NCI-H146 treated with DMSO at 0.1 percent for 48 hours (cell line): ENCODE data around the gene XAGE3.
"Not testable (repeated sequence)": the region's sequence is repeated elsewhere in the genome, so short reads cannot be mapped to it uniquely, and the experiment has no call there.

ENCODE experiments used
- DNase-seq: peaks from one replicate; lab custom pipeline; 2025; ENCODE audit not compliant: unreplicated experiment; lab: John Stamatoyannopoulos, UW

Gene XAGE3

DNA sequence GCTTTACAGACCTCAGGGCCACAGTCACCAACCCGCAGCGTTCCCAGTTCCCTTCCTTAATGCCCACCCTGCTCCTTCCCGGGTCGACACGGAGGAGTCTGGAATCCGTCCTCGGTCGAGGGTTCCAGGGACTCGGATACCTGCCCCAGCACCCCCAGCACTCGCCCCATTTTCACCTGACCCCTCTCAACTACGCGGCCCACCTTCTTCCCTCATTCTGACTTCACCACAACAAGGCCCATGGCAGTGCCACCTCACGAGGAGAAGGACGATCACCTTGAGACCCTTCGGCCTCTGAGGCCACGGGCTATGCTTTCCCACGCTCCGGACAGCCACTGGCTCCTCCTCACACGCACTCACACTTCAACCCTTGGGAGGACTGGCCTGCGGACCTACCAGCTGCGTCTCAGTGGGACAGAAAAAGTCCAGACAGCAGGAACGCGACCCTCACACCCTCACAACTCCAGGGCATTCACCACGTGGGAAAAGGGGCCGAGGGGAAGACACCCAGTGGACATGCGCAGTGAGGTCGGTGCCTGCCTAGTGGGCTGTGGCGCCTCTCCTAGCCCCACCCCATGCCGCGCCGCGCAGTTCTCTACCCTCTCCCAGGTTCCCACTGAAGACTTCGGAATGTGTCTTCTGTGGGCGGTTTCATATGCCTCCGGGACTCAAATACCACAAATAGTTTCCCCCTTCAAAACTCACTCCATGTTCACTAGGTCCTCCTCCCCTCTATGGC is at the start of gene XAGE3:
TSS of gene XAGE3 (minus strand) at position 474 of the 739 bp plus-strand sequence. CDS start 950 bp downstream, outside the sequence.
- no peak for DNase-seq

DNA sequence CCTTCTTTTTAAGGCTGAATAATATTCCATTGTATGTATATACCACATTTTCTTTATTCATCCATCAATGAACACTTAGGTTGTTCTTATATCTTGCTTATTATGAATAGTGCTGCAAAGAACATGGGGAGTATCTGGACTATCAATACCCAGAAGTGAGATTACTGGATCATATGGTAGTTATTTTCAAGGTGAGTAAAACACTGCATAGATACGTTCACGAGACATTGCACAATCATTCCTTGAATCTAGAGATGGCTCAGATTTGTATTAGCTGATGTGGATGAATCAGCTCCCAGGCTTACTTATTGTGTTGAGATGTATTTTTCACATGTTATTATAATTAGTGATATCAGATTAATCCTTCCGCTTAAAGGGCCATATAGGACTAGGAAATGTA is 46.8 kb upstream of the XAGE3 start:
- not testable (repeated sequence) for DNase-seq

DNA sequence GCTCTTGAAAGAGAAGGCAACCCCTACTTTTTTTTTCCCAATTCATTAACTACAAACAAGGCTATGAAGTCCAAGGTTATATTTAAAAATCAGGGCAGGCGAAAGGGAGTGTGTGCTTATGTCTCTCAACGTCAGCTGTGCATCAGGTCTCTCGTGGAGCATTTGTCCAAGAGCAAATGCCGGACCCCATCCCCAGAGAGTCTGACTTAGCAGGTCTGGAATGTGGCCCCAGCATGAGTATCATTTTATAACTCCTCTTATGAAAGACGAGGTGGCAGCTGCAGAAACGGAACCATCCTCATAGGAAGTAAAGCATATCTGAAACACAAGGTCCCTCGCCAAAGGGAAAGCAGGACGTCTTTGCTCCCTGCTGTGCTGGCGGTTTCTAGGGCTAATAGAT is 45.8 kb upstream of the XAGE3 start:
- not testable (repeated sequence) for DNase-seq

DNA sequence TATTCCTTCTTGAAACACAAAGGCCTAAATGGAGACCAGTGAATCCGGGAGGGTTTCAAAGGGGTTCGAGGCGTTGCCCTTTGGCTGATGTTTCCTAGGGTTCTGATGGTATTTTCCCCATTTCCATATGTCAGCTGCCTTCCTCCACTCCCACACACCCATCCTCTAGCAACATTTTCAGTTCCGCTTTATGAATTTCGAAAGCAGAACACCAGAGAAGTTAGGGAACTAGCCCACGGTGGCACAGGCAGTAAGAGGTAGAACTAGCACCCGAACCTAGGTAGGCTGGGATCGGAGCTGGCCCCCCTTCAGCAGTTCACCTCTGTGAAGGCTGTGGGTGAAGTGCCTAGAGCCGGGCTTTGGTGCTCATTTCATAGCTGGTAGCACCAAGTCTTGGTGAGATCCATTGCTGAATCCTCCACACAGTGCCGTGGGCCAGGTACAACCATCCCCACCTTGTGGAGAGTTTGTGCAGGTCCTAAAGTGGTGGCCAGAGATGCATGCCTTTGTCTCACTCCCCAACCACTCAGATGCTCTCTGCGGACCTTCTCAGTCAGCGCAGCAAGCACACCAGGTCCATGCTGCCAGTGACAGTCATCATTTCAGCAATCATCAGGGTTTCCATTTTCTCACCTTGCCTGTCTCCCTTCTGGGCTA is 41.6 kb upstream of the XAGE3 start:
- DNase-seq: not testable (repeated sequence)

GRCh38 chrX:52907900-52908299 is 40.0 kb upstream of the XAGE3 start:
- DNase-seq: not testable (repeated sequence)

DNA sequence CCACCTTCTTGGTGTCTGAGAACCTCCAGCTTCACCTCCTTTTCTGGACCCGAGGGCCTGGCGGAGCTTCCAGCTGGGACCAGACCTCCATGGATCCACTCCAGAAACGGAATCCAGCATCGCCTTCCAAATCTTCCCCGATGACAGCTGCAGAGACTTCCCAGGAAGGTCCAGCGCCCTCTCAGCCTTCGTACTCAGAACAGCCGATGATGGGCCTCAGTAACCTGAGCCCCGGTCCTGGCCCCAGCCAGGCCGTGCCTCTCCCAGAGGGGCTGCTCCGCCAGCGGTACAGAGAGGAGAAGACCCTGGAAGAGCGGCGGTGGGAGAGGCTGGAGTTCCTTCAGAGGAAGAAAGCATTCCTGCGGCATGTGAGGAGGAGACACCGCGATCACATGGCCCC is 39.3 kb upstream of the XAGE3 start:
- DNase-seq: not testable (repeated sequence)

- DNase-seq: not testable (repeated sequence)
Observed at GRCh38 chrX:52906072-52906471, 38.2 kb upstream of the XAGE3 start.

GRCh38 chrX:52905531-52905930 is 37.6 kb upstream of the XAGE3 start:
- DNase-seq: not testable (repeated sequence)

- not testable (repeated sequence) for DNase-seq
Observed at GRCh38 chrX:52896855-52897709, 29.2 kb upstream of the XAGE3 start, which contains the start of gene FAM156B. Gene FAM156B, plus strand, starts transcription at chrX:52897330. Its CDS starts 9,896 bp downstream, at chrX:52907226.

DNA sequence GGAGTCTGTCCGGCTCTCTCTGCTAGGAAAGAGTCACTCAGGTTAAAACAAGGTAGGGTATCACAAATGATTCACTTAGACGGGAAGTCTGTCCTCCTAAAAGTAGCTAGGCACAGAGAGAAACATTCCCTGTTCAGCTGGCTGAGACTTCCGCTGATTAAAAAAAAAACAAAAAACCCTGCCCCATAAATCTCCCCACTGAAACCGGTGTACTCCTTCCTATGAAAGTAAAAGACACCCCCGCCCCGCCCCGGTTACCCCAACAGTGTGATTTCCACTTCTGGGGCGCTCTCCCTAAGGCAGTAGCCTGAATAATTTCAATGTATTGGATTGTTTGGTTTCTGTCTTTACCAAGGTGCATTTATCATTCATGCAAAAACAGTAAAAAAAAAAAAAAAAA is 28.6 kb upstream of the XAGE3 start:
- not testable (repeated sequence) for DNase-seq

DNA sequence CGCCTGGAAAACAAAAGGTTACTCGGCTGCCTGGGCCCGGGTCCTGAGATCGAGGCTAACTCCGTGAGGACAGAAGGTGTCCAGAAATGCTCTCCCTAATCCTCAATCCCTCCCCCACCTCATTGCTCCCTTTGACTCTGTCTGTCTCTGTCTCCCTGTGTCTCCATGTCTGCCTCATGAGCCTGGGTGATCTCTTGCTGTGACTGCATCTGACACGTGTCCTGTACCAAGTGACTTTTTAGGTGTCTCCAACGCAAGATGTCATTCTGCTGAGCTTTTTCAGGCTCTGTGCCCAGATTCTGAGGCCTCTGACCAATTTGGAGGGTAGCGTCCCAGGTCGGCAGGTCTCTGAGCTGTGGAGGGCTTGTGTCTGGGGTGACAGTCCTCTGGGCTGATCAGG is 20.2 kb upstream of the XAGE3 start:
- not testable (repeated sequence) for DNase-seq

DNA sequence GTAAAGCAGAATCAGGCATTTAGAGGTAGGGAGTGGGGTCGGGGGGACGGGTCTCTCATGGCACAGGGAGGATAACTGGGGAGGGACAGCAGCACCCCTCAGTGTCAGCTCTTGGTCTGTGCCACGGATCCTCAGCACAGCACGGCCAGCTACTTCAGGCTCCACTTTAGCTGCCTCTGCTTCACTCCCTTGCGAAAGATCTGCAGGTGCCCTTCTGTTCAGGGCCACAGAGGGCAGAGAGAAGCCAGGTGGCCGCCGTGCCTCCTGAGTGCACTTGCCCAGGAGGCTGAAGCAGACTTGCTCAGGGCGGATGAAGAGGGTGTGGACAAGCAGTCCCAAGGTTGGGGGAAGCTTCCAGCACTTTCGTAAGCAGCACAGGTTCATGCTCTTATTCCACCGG is 19.6 kb upstream of the XAGE3 start:
- not testable (repeated sequence) for DNase-seq

DNA sequence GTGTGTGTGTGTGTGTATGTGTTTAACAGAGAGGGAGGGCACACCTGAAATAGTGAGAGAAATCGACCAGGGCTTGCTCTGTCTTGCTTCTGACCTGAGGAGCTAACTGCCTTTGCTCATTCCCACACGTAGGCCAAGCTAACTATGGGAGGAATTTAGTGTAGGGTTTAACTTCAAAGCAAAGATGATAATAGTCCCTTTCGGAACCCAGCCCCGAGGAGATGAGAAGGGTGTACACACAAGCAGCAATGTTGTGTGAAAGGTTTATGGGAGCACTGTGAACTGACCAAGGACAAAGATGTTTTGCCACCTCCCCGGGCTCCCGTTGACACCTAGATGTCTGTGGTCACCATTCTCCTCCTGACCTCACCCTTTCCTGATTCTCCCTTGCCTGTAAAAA is 8.5 kb upstream of the XAGE3 start:
- DNase-seq: not testable (repeated sequence)

DNA sequence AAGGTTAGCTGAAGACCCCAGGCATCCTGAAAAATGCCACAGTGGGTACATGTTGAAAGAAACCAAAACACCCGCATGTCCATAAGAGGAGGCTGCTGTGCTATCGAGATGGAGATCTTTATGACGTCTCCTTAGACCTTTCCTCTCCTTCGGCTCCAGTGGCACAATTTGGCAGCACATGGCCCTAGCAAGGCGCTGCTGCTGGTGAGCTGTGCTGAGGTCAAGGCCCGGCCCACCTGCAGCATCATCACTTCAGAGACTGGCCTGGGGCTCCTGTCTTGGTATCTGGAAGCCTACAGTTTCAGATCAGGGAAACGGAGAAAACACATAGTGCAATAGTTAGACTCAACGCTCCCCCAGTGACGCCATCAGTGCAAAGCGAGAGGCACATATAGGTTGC is 7.6 kb upstream of the XAGE3 start:
- not testable (repeated sequence) for DNase-seq

DNA sequence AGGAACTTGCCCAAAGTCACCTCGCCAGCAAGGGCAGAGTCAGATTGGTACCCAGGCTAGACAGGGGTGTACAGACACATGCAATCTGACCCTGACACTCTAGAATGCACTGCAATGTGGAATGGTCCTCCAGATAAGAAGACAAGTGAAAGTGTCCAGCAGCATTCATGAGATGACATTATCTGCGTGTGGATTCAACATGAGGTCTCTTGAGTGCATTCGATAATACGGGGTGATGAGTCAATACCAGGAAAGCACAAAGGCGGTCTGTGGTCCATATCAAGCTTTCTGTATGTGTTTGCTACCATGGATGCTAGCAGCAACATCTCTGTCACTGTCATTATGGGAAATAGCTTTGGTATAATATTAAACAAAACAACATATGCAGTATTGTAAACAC is 6.8 kb upstream of the XAGE3 start:
- DNase-seq: no peak

GRCh38 chrX:52873825-52874224 is 5.9 kb upstream of the XAGE3 start:
- not testable (repeated sequence) for DNase-seq

- DNase-seq: no peak
Observed at GRCh38 chrX:52870046-52870445, 2.2 kb upstream of the XAGE3 start.

GRCh38 chrX:52865343-52865998 is 2.4 kb downstream of the XAGE3 start:
- no peak for DNase-seq

DNA sequence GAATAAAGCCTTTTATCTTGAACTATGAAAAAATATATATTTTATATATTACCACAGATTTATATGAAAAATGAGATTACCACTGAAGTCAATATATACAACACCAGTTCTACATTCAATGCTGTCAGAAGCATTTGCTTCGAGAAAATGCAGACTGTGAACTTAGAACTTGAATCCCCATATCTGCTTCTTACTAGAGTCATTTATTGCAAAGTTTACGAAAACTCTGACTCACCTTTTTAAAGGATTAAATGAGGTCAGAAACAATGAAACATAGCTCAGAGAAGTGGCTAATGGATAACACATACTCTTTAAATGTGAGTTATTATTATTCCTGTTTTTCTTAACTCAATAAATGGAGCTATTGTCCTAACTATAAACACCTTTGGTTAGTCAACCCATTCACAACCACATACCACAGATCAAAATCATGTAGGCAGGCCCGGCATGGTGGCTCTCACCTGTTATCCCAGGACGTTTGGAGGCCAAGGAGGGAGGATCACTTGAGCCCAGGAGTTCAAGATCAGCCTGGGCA is 10.8 kb downstream of the XAGE3 start:
- not testable (repeated sequence) for DNase-seq

DNA sequence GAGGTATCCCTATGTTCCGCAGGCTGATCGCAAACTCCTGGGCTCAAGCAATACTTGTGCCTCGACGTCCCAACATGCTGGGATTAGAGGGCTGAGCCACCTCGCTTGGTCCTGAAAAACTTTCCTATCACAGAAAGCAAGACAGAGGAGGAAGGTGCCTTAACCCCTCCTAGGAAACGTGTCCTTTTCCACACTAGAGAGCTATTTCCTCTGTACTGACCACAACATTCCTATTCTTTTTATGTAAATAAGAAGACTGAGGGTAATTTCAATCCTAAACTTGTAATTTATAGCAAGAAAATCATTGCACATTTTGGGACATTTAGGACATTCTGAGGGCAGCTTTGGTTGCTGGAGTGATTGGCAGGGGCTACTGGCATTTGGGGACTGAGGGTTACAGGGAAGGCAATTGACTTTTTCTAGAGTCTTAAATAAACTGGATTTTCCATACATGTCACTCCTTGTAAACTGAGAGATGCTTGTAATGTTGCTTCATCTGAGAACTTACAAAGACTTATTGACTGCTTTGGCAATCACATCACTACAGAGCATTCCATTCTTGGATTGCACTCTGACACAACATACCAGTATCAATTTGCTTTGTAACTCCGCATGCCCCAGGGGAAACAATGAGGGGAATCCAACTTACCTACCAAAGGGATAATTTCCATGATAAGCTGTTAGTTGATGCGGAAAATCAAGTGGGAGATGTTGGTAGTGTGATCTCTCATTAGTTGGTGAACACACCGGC is 15.6 kb downstream of the XAGE3 start:
- no peak for DNase-seq
